Measurements from ENCODE around the gene MICU2.

The MICU2 gene

DNA sequence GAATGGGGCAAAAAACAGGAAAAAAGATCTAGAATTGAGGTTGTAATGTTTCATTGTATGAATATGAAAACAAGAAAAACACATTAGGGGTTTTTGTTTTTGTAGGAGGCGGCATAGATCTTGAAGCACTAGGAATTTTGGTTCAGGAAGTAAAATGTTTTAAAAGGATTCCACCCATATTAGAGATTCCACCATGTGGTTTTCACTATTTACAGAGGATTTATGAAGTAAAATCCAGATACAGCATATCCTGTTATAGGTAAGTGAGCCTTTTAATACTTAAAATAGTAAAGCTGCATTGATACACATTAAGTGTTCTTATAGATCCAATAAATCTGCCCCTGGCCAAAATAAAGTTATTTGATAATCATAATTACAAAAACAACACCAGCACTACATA, 61.4 kb downstream of the MICU2 start:
- no peak for DNase-seq

- no peak for DNase-seq
Observed at GRCh38 chr13:21541980-21542379, 62.0 kb downstream of the MICU2 start.

GRCh38 chr13:21541271-21541670, 62.7 kb downstream of the MICU2 start:
- no peak for DNase-seq

- no peak for DNase-seq
Observed at GRCh38 chr13:21539687-21540086, 64.3 kb downstream of the MICU2 start.

DNA sequence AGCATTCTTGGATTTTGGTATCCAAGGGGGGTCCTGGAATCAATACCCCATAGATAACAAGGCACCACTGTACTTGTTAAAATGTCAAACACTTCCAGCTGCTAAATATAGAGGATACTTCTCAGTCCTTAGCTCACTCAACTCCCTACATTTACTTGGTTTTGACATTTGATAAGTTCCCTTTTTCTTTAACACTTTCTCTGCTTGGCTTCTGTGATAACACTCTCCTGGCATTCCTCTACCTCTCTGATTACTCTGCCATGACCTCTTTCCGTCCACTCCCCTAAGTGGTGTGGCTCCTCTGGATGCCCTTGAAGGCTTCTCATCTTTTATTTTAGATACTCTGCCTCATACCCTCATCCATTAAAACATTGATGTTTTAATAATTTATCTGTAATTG, 65.2 kb downstream of the MICU2 start:
- DNase-seq: no peak

DNA sequence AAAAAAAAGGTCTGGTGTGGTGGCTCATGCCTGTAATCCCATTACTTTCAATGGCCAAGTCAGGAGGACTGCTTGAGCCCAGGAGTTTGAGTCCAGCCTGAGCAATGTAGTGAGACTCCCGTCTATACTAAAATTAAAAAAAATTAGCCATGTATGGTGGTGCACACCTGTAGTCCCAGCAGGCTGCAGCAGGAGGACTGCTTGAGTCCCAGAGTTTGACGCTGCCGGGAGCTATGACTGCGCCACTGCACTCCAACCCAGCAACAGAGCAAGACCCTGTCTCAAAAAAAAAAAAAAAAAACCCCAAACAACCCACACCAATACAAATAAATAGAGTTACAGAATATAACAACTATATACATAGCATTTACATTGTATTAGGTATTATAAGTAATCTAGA, 65.7 kb downstream of the MICU2 start:
- DNase-seq: no peak

DNA sequence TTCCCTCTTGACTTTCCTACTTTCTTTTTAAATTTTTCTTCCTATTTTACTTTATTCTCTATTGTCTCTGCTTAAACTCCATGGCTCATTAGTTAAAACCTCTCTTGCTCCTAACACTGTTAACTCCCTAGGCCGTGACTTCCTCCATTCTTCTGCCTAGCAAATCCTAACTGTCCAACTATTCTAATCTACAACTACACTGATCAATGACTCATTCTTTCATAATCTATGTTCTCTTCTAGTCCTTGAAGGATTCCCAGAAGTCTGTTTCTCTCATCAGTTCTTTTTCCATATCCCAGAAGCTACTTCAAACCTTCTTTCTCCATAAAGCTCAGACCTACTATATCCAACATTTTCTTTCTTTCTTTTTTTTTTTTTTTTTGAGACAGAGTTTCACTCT, 66.9 kb downstream of the MICU2 start:
- DNase-seq: no peak

DNA sequence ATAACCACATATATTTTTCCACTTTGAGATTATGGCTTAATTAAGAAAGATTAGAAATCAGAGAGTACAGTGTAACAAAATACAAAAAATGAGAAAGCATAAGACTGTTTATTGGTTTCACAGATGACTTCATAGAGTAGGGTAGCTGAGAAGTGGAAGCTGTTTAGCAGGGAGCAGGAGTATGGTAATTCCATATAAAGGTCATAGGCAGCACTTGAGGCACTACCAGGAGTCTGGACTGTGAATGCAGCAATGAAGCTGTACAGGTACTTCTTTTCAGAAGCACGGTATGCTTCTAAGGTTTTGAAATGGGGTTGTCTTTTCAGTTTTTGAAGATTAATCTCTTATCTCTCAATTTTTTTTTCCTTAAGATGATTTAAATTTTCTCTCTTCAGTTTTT, 69.2 kb downstream of the MICU2 start:
- no peak for DNase-seq

GRCh38 chr13:21531455-21531854, 72.5 kb downstream of the MICU2 start:
- no peak for DNase-seq

- no peak for DNase-seq
Observed at GRCh38 chr13:21530656-21531055, 73.3 kb downstream of the MICU2 start.

- DNase-seq: no peak
Observed at GRCh38 chr13:21529146-21529893, 74.7 kb downstream of the MICU2 start.

GRCh38 chr13:21528616-21529015, 75.4 kb downstream of the MICU2 start:
- DNase-seq: no peak

DNA sequence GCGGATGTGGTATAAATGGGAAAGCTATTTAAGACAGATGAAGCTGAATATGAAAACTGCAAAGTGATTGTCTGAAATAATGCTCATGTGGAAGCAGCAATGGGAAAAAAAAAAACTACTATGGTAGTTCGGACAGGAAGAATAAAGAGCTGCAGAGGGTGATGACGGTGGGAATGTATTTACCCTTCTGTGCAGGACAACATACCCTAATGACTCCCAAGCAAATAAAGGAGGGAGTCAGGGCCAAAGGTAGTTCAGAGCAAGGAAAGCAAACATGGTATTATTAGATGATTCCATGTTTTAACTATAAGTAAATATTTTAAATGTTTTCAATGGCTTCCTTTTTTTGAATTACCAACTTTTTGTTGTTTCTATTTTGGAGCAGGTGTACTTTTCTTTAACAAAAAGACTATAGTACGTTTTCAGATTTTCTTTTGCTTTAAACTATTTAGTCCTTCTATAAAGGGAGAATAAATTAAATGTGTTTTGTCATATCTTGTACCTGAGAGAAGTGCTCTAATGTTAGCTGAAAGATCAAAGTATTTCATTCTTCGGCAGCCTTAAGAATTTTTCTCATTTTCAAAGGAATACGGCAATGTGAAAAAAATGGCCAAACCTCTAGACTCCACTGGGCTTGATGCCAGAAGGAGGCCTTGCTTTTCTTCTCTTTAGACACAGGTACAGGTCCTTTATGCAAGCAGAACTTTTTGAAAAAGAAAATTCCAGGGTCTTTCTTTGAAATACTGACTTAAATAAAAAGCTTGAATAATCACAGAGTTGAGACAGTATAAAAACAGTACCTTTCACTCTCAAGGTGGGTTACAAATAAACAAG, 77.0 kb downstream of the MICU2 start:
- DNase-seq: no peak

DNA sequence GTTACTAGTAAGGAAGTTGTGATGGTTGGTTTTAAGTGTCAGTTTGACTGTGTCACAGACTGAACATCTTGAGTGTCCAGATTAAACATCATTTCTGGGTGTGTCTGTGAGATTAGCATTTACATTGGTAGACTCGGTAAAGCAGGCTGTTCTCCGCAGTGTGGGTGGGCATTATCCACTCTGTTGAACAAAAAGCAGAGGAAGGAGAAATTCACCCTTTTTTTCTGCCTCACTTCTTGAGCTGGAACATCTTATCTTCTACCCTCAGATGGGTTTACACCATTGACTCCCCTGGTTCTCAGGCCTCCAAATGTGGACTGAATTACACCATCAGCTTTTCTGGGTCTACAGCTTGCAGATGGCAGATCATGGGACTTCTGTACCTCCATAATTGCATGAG, 81.1 kb downstream of the MICU2 start:
- DNase-seq: no peak

- DNase-seq: no peak
Observed at GRCh38 chr13:21522130-21522529, 81.8 kb downstream of the MICU2 start.

DNA sequence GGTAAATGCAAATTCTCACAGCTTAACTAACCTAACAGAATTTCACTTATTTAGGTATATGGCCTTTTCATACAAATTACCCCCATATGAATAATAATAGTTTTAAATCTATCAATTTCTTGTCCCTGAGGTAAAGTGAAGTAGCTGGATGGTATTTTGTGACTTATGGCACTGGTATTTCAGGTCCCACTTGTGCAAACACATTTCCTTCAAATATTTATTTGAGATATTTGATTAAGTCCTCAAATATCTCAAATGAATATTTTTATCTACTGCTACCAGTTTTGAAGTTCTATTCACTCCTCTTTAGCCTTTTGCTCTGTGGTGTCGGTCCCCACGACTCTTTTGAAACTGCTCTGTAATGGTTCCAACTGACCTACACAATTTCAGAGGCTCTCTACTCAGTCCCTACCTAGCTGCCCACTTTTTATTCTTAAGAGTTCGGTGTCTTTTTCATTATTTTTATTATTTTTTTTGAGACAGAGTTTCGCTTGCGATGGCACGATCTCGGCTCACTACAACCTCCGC, 85.3 kb downstream of the MICU2 start:
- no peak for DNase-seq

GRCh38 chr13:21517576-21517975, 86.4 kb downstream of the MICU2 start:
- no peak for DNase-seq

- no peak for DNase-seq
Observed at GRCh38 chr13:21516805-21517204, 87.2 kb downstream of the MICU2 start.

DNA sequence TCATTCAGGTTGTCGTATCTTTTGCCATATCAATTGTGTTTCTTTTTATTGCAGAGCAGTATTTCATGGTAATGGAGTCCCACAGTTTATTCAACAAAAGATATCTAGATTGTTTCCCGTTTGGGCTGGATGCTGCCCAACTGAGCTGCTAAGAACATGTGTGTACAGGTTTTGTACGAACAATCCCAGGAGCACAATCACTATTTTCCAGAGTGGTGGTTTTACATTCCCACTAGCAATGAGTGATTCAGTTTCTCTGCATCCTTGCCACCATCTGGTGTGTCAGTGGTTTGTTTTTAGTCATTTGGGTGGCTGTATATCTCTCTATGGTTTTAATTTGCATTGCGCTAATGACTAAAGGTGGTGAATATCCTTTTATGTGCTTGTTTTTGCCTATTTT, 92.1 kb downstream of the MICU2 start:
- no peak for DNase-seq

DNA sequence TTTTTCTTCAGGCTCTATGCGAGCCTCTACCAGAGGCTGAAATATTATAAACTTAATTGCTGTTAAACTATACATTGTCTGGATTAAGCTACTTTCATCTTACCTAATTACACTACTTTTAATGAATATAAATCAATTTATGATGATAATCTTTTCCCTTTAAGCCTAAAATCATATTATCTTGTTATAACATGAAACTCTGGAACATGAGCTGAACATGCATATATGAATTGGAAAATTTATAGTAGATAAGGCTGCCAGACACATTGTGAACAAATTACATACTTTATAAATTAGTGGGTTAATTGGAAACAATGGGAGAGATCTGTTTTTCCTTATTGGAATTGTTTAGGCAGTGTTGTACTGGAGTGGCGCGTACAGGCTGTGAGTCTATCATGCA, 99.6 kb downstream of the MICU2 start:
- DNase-seq: no peak

DNA sequence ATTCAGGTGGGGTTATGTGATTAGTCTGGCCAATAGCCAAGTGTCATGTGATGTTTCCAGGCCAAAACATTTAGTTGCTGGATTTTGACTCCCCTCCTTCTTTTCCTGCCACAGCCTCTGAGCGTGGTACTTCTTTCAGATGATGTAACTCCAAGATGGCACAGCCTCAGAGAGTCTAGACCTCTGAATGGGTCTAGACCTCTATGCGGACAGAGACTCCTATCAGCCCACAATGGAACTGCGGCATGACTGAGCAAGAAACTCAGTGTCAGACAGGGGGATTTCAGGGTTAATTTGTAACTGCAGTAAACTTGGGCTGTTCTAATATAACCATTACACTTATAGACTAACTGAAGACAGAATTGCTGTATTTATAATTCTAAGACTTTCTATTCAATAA, 102.3 kb downstream of the MICU2 start:
- no peak for DNase-seq

DNA sequence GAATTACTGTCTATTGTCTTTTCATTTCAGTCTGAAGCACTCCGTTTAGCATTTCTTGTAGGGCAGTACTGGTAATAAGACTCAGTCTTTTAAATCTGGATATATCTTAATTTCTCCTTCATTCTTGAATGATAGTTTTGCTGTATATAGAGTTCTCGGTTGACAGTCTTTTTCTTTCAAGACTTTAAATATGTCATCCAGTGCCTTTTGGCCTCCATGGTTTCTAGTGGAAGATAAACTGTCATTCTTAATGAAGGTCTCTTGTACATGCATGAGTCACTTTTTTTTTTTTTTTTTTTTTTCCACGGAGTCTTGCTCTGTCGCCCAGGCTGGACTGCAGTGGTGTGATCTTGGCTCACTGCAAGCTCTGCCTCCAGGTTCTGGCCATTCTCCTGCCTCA, 117.6 kb downstream of the MICU2 start:
- DNase-seq: no peak

DNA sequence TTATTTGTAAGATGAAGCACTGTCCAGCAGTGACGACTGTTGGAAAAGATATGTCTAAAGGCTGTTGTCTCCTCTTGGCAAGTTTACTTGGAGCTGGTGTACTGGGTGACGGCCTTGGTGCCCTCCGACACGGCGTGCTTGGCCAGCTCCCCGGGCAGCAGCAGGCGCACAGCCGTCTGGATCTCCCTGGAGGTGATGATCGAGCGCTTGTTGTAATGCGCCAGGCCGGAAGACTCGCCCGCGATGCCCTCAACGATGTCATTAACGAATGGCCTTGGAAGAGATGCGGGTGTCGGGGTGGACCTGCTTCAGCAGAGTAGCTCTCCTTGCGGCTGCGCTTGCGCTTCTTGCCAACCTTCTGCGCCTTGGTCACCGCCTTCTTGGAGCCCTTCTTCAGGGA, 120.2 kb downstream of the MICU2 start:
- no peak for DNase-seq

GRCh38 chr13:21481359-21481758, 122.6 kb downstream of the MICU2 start:
- no peak for DNase-seq

All from CD4-positive, alpha-beta T cell treated with Interleukin-17A for 1 hour (primary cell).